HepG2 (cell line): ENCODE results near the gene TNKS1BP1. TPM values are rescaled to one million over a fixed set of nuclear protein-coding genes. Genes with fewer than 3 reads are reported as not detected.

ENCODE experiments used
- ATAC-seq: fragments of 200-7000 bp; cut with Tn5 transposase; 3 replicates; pipeline ENCODE4 v1.9.1; 2020; ENCODE audit warnings: mild to moderate bottlenecking, moderate library complexity
- BruUV-seq: library from RNA; stranded (reverse); fragments of 400-500 nt; replicated peaks from 2 replicates; lab custom pipeline; 2021; lab: Mats Ljungman, UMichigan
- CTCF ChIA-PET: fragments of 300-600 bp; formaldehyde crosslinking; extraction: SDS; loops from one replicate; lab custom pipeline; 2021; ENCODE audit warnings: low total read pairs, inconsistent platforms, low intra/inter-chr PET ratio; lab: Yijun Ruan, JAX
- POLR2A ChIA-PET: fragments of 350-600 bp; sonication (Branson Sonifier 250); formaldehyde crosslinking; loops from one replicate; lab custom pipeline; 2020; ENCODE audit warnings: antibody characterized with exemption, inconsistent platforms; lab: Yijun Ruan, JAX
- DNase-seq: peaks from one replicate; pipeline ENCODE4 v3.0.0-alpha.2; 2015; ENCODE audit warnings: low spot score
- FAIRE-seq: peaks from 3 replicates; lab custom pipeline; 2011; peaks lifted over from hg19 to GRCh38; lab: Jason Lieb, UNC
- H2AFZ ChIP-seq: one replicate; pipeline ENCODE4 v1.6.1; 2011; ENCODE audit warnings: low read length, inconsistent platforms
- H3K27ac ChIP-seq: fragments of 300-600 bp; 3 replicates; pipeline ENCODE4 v1.8.0; 2011; ENCODE audit warnings: mixed run types, mild to moderate bottlenecking, mixed read lengths, low read length, inconsistent platforms; ENCODE audit not compliant: insufficient read depth; ENCODE audit errors: extremely low read length
- H3K27me3 ChIP-seq, 2 experiments: fragments of 200-600 bp in 1 of 2; 2 replicates in 1 of 2; 3 replicates in 1 of 2; pipeline versions ENCODE4 v1.6.0 to v1.8.0; 2011; ENCODE audit warnings: low read length in 2 of 2, mild to moderate bottlenecking in 2 of 2, moderate library complexity in 2 of 2, inconsistent platforms in 1 of 2; ENCODE audit not compliant: insufficient read depth in 2 of 2, control insufficient read depth in 1 of 2
- H3K36me3 ChIP-seq, 2 experiments: fragments of 200-600 bp in 1 of 2; replicated peaks in 1 of 2; 2 replicates in 1 of 2; 3 replicates in 1 of 2; pipeline versions ENCODE4 v1.5.1 to v1.8.0; 2011; ENCODE audit warnings: low read length in 2 of 2, inconsistent platforms in 1 of 2; ENCODE audit not compliant: insufficient read depth in 2 of 2, control insufficient read depth in 1 of 2
- H3K4me1 ChIP-seq: 2 replicates; pipeline ENCODE4 v1.5.1; 2012; ENCODE audit warnings: low read length, inconsistent platforms; ENCODE audit not compliant: insufficient read depth
- H3K4me2 ChIP-seq: 2 replicates; pipeline ENCODE4 v1.6.0; 2011; ENCODE audit warnings: low read depth, low read length, inconsistent platforms
- H3K4me3 ChIP-seq, 3 experiments: fragments of 200-600 bp in 1 of 3; sonication (generic), shearing (Covaris generic) in 1 of 3; replicated peaks in 1 of 3; 2 replicates each; pipeline ENCODE4 v1.5.1; 2011 to 2016; ENCODE audit warnings: low read length in 3 of 3, inconsistent platforms in 2 of 3, low read depth in 2 of 3, mild to moderate bottlenecking in 2 of 3, control low read depth in 1 of 3, mixed read lengths in 1 of 3; ENCODE audit not compliant: insufficient read depth in 1 of 3
- H3K79me2 ChIP-seq: one replicate; pipeline ENCODE4 v1.6.1; 2011; ENCODE audit warnings: low read length, inconsistent platforms; ENCODE audit not compliant: insufficient read depth
- H3K9ac ChIP-seq: 2 replicates; pipeline ENCODE4 v1.6.0; 2011; ENCODE audit warnings: mild to moderate bottlenecking, low read depth, low read length, inconsistent platforms; ENCODE audit not compliant: insufficient read depth
- H3K9me3 ChIP-seq: 2 replicates; pipeline ENCODE4 v1.5.1; 2012; ENCODE audit warnings: mild to moderate bottlenecking, low read length
- H4K20me1 ChIP-seq: 2 replicates; pipeline ENCODE4 v1.6.0; 2011; ENCODE audit warnings: inconsistent platforms, mild to moderate bottlenecking, low read length, moderate library complexity; ENCODE audit not compliant: insufficient read depth
- AHR ChIP-seq: IDR thresholded peaks from 2 replicates; pipeline ENCODE4 v1.6.1; 2018; ENCODE audit warnings: missing genetic modification reagents, missing compliant biosample characterization
- CREM ChIP-seq, 2 experiments: sonication (generic) in 1 of 2; formaldehyde crosslinking in 1 of 2; IDR thresholded peaks; 2 replicates each; pipeline versions ENCODE4 v1.4.0 to v1.6.1; 2016 to 2020; ENCODE audit warnings: antibody characterized with exemption in 1 of 2, mild to moderate bottlenecking in 1 of 2, missing genetic modification reagents in 1 of 2
- DDIT3 ChIP-seq: sonication (generic); formaldehyde crosslinking; IDR thresholded peaks from 2 replicates; pipeline ENCODE4 v1.4.0; 2020; ENCODE audit warnings: mild to moderate bottlenecking, missing genetic modification reagents
- E2F1 ChIP-seq: sonication (generic); formaldehyde crosslinking; IDR thresholded peaks from 2 replicates; pipeline ENCODE4 v1.5.0; 2020; ENCODE audit warnings: missing genetic modification reagents
- GTF3A ChIP-seq: sonication (generic); formaldehyde crosslinking; conservative IDR thresholded peaks from 2 replicates; pipeline ENCODE4 v1.4.0; 2020; ENCODE audit warnings: mild to moderate bottlenecking, missing genetic modification reagents
- HNRNPH1 ChIP-seq: fragments of 200-400 bp; formaldehyde crosslinking; optimal IDR thresholded peaks from 2 replicates; pipeline ENCODE3; 2017; ENCODE audit warnings: mild to moderate bottlenecking, low read depth, low read length
- MATR3 ChIP-seq: sonication (generic); formaldehyde crosslinking; IDR thresholded peaks from 2 replicates; pipeline ENCODE4 v1.4.0; 2020; ENCODE audit warnings: missing genetic modification reagents
- TBP ChIP-seq: sonication (generic); formaldehyde crosslinking; IDR thresholded peaks from 2 replicates; pipeline ENCODE4 v1.5.0; 2020; ENCODE audit warnings: missing genetic modification reagents
- ZBTB37 ChIP-seq: sonication (generic); formaldehyde crosslinking; IDR thresholded peaks from 2 replicates; pipeline ENCODE4 v1.4.0; 2020; ENCODE audit warnings: mild to moderate bottlenecking, missing genetic modification reagents
- ZKSCAN1 ChIP-seq: fragments of 150-350 bp; IDR thresholded peaks from 2 replicates; pipeline ENCODE4 v1.6.1; 2014; ENCODE audit warnings: low read length
- ZNF260 ChIP-seq: sonication (generic); formaldehyde crosslinking; IDR thresholded peaks from 2 replicates; pipeline ENCODE4 v1.4.0; 2020; ENCODE audit warnings: missing genetic modification reagents, low read depth, mild to moderate bottlenecking, borderline replicate concordance
- ZNF383 ChIP-seq: sonication (generic); formaldehyde crosslinking; IDR thresholded peaks from 2 replicates; pipeline ENCODE4 v1.4.0; 2020; ENCODE audit warnings: missing genetic modification reagents, mild to moderate bottlenecking, borderline replicate concordance
- WGBS: methylation state at CpG from one replicate; pipeline ENCODE4 v1.1.6; 2017; ENCODE audit warnings: low lambda C conversion rate; 5-methylcytosine and 5-hydroxymethylcytosine counted together
- in situ Hi-C: cut with HindIII; loops from 2 replicates; pipeline ENCODE4 v1.10.0; 2017; ENCODE audit warnings: low pct_unique_long_range_greater_than_20kb; ENCODE audit not compliant: extremely low pct_ligation_motif_present
- intact Hi-C: fragments of 100-400 bp; cut with micrococcal nuclease; formaldehyde crosslinking; loops from one replicate; pipeline ENCODE4 v1.10.0; 2022; ENCODE audit not compliant: unreplicated experiment
- polyA plus RNA-seq, 8 experiments: library from polyadenylated mRNA; depleted of rRNA in 3 of 8; stranded (reverse) in 7 of 8; unstranded in 1 of 8; fragments of >200 nt; fragmentation: Illumina TruSeq in 4 of 8; extraction: Trizol in 4 of 8; gene quantifications; 2 replicates each; pipeline versions ENCODE4 v1.2.1 to v1.2.3, GENCODE V29; 2011 to 2016; ENCODE audit warnings: low read depth in 4 of 8, missing spikeins in 1 of 8, mixed read lengths in 1 of 8; ENCODE audit not compliant: insufficient read depth in 1 of 8
- total RNA-seq, 5 experiments: library from RNA; depleted of rRNA; stranded (reverse); fragments of >200 nt; fragmentation: Illumina TruSeq; extraction: Trizol; gene quantifications; 2 replicates each; pipeline ENCODE4 v1.2.3, GENCODE V29; 2016; ENCODE audit warnings: low read depth in 1 of 5

TNKS1BP1 gene
- total and polyA plus RNA-seq, 2 of the 13 experiments (the other 11 are each of a cell fraction or from before 2014, with no cell fraction given), result 13.7 to 15.0 TPM

DNA sequence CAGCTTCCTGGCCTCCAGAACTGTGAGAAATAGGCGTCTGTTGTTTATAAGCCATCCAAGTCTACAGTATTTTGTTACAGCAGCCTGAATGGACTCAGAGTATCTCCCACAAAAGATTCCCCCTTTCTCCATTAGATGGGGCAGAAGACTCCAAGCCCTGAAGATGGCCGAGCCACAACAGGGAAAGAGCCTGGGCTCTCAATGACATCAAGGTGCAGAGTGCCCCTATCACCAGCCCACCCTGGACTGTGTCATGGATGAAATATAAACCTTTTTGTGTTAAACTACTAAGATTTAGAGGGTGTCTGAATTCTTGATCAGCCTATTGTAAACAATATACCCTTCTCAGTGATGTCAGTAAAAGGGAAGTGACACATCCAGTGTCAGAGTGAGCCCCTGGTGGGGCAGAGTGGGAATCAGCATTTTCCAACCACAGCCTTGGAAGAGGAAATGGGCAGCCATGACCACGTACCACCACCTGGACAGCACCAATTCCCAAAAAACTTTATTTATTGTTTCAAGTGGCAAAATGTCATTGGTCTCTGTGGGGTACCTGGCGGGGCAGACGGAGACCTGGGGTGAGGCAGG is 25.5 kb downstream of the TNKS1BP1 start:
- ChIA-PET CTCF (no interaction called here), POLR2A (no interaction called here)
- intact Hi-C loops (no loop called here), in situ Hi-C loops (no loop called here)
- no peak overlapping the region for H3K4me3 ChIP-seq
- no peak overlapping the region for H3K27ac ChIP-seq
- FAIRE-seq (no peak), DNase-seq (no peak), ATAC-seq (no peak)
- no peak overlapping the region for H2AFZ ChIP-seq
- WGBS, result 95% methylated on average over 5 of the region's 5 CpGs
- no peaks in the 10 kb centered on the region for H4K20me1 ChIP-seq
- H3K4me2 ChIP-seq, result no peak overlapping the region
- BruUV-seq, result no TSS peak
- no peak overlapping the region for H3K9ac ChIP-seq
- H3K27me3 ChIP-seq, result no peaks in the 10 kb centered on the region
- TF ChIP-seq ZNF383 (CRISPR knock-in tag) (peak; percentile 99), TBP (CRISPR knock-in tag) (no peak)
- H3K4me1 ChIP-seq, result peaks cover 11% of the 10 kb centered on the region
- H3K9me3 ChIP-seq, result peaks cover 7% of the 10 kb centered on the region; the same call in 1 of the 2 replicates
- no peaks in the 10 kb centered on the region for H3K79me2 ChIP-seq
- H3K36me3 ChIP-seq, result peaks cover 19 to 42% of the 10 kb centered on the region in 2 experiments; a peak in 4 of 5 replicates

DNA sequence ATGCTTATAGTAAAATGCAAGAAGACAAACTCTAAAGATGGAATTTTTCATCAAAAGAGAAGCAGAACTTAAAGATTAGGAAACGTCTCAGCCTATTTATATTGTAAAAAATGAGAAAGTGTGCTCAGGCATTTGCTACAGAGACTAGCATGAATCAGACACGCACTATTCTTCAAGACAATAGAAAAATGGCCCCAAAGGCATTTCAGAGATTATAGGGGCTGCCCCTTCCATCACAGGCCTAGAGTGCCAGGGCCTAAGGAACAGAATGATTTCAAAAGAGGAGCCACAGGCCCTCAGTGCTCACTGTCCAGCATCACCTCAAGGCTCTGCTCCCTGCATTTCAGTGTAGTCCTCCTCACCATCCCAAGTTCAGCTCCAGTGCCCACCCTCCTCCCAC is 27.5 kb downstream of the TNKS1BP1 start:
- H3K79me2 ChIP-seq, result no peaks in the 10 kb centered on the region
- no TSS peak for BruUV-seq
- ChIA-PET CTCF (no interaction called here), POLR2A (interaction anchor here (1.3 kb wide), 1 partner anchor 28 kb away, joined by 4 read pairs; the partner anchor contains the start of gene TNKS1BP1)
- H3K36me3 ChIP-seq, result peaks cover 16 to 34% of the 10 kb centered on the region in 2 experiments; a peak in 4 of 5 replicates
- 99% methylated on average over 2 of the region's 2 CpGs for WGBS
- TF ChIP-seq E2F1 (CRISPR knock-in tag) (no peak), CREM (IDR thresholded peaks at IDR 0.05) (no peak), CREM (CRISPR knock-in tag; IDR thresholded peaks at IDR 0.05) (no peak), MATR3 (CRISPR knock-in tag) (no peak), ZNF260 (CRISPR knock-in tag) (no peak), AHR (CRISPR knock-in tag) (no peak), DDIT3 (CRISPR knock-in tag) (no peak), GTF3A (CRISPR knock-in tag) (no peak), HNRNPH1 (no peak), ZKSCAN1 (no peak), ZBTB37 (CRISPR knock-in tag) (no peak)
- no peak overlapping the region for H3K4me3 ChIP-seq
- H3K27me3 ChIP-seq, result no peaks in the 10 kb centered on the region
- intact Hi-C loops, result no loop called here
- no peaks in the 10 kb centered on the region for H4K20me1 ChIP-seq
- H3K27ac ChIP-seq, result no peak overlapping the region
- H3K4me1 ChIP-seq, result peaks cover 14% of the 10 kb centered on the region
- H3K9ac ChIP-seq, result no peak overlapping the region
- DNase-seq, result no peak
- ATAC-seq, result no peak
- FAIRE-seq, result no peak
- no peak overlapping the region for H3K4me2 ChIP-seq
- in situ Hi-C loops, result no loop called here
- H2AFZ ChIP-seq, result no peak overlapping the region
- H3K9me3 ChIP-seq, result peaks cover 7% of the 10 kb centered on the region; the same call in 1 of the 2 replicates
